ENCODE measurements around the gene C5orf47. TPM values are rescaled to one million over a fixed set of nuclear protein-coding genes. Genes with fewer than 3 reads are reported as not detected.

Gene C5orf47
- total RNA-seq, 1 donor from 2014 or later: not detected

GRCh38 chr5:174022384-174023095, 33.6 kb downstream of the C5orf47 start:
- Histone ChIP-seq H3K27me3 (ENCODE audit: control insufficient read depth in 3 of 3, insufficient read depth in 3 of 3, low read length in 3 of 3) (peaks cover 0 to 7% (median 0%) of the 10 kb centered on the region in 3 donors), H3K9me3 (ENCODE audit: control insufficient read depth in 3 of 3, low read length in 3 of 3) (no peaks in the 10 kb centered on the region), H3K9ac (ENCODE audit: low read depth in 1 of 3, low read length in 3 of 3) (no peak overlapping the region), H3K4me3 (ENCODE audit: low read length in 3 of 3) (no peak overlapping the region), H3K36me3 (ENCODE audit: control insufficient read depth in 3 of 3, insufficient read depth in 3 of 3, low read length in 3 of 3) (no peaks in the 10 kb centered on the region), H3K27ac (ENCODE audit: low read depth, low read length) (no peak overlapping the region), H3K4me1 (ENCODE audit: control insufficient read depth in 3 of 3, insufficient read depth in 3 of 3, low read length in 3 of 3) (no peaks in the 10 kb centered on the region)

GRCh38 chr5:174030286-174030685, 41.3 kb downstream of the C5orf47 start:
- Histone ChIP-seq H3K4me1 (ENCODE audit: control insufficient read depth in 3 of 3, insufficient read depth in 3 of 3, low read length in 3 of 3) (no peaks in the 10 kb centered on the region), H3K27ac (ENCODE audit: low read depth, low read length) (no peak overlapping the region), H3K36me3 (ENCODE audit: control insufficient read depth in 3 of 3, insufficient read depth in 3 of 3, low read length in 3 of 3) (no peaks in the 10 kb centered on the region), H3K4me3 (ENCODE audit: low read length in 3 of 3) (no peak overlapping the region), H3K9me3 (ENCODE audit: control insufficient read depth in 3 of 3, low read length in 3 of 3) (peaks cover 0 to 2% (median 0%) of the 10 kb centered on the region in 3 donors), H3K27me3 (ENCODE audit: control insufficient read depth in 3 of 3, insufficient read depth in 3 of 3, low read length in 3 of 3) (no peaks in the 10 kb centered on the region), H3K9ac (ENCODE audit: low read depth in 1 of 3, low read length in 3 of 3) (no peak overlapping the region)

GRCh38 chr5:174044466-174045254, 55.7 kb downstream of the C5orf47 start:
- Histone ChIP-seq H3K36me3 (ENCODE audit: control insufficient read depth in 3 of 3, insufficient read depth in 3 of 3, low read length in 3 of 3) (no peaks in the 10 kb centered on the region), H3K4me3 (ENCODE audit: low read length in 3 of 3) (no peak overlapping the region), H3K27me3 (ENCODE audit: control insufficient read depth in 3 of 3, insufficient read depth in 3 of 3, low read length in 3 of 3) (no peaks in the 10 kb centered on the region), H3K4me1 (ENCODE audit: control insufficient read depth in 3 of 3, insufficient read depth in 3 of 3, low read length in 3 of 3) (no peaks in the 10 kb centered on the region), H3K27ac (ENCODE audit: low read depth, low read length) (no peak overlapping the region), H3K9ac (ENCODE audit: low read depth in 1 of 3, low read length in 3 of 3) (no peak overlapping the region), H3K9me3 (ENCODE audit: control insufficient read depth in 3 of 3, low read length in 3 of 3) (no peaks in the 10 kb centered on the region)

GRCh38 chr5:174045470-174046025, 56.6 kb downstream of the C5orf47 start, which contains the start of gene NSG2:
Gene NSG2, plus strand, starts transcription at chr5:174045706. Its CDS starts 1,050 bp downstream, at chr5:174046756.
- Histone ChIP-seq H3K4me3 (ENCODE audit: low read length in 3 of 3) (no peak within 1 kb of the TSS), H3K27ac (ENCODE audit: low read depth, low read length) (no peak within 1 kb of the TSS), H3K4me1 (ENCODE audit: control insufficient read depth in 3 of 3, insufficient read depth in 3 of 3, low read length in 3 of 3) (no peaks in the 10 kb centered on the region), H3K9ac (ENCODE audit: low read depth in 1 of 3, low read length in 3 of 3) (no peak within 1 kb of the TSS), H3K27me3 (ENCODE audit: control insufficient read depth in 3 of 3, insufficient read depth in 3 of 3, low read length in 3 of 3) (peaks cover 0 to under 1% (median 0%) of the 10 kb centered on the region in 3 donors), H3K36me3 (ENCODE audit: control insufficient read depth in 3 of 3, insufficient read depth in 3 of 3, low read length in 3 of 3) (no peaks in the 10 kb centered on the region), H3K9me3 (ENCODE audit: control insufficient read depth in 3 of 3, low read length in 3 of 3) (no peaks in the 10 kb centered on the region)

GRCh38 chr5:174046558-174046957, 57.6 kb downstream of the C5orf47 start:
- H3K9me3 ChIP-seq (ENCODE audit: control insufficient read depth in 3 of 3, low read length in 3 of 3): no peaks in the 10 kb centered on the region
- no peaks in the 10 kb centered on the region for H3K4me1 ChIP-seq (ENCODE audit: control insufficient read depth in 3 of 3, insufficient read depth in 3 of 3, low read length in 3 of 3)
- H3K9ac ChIP-seq (ENCODE audit: low read depth in 1 of 3, low read length in 3 of 3): no peak overlapping the region
- H3K27me3 ChIP-seq (ENCODE audit: control insufficient read depth in 3 of 3, insufficient read depth in 3 of 3, low read length in 3 of 3): peaks cover 0 to 3% (median 3%) of the 10 kb centered on the region in 3 donors
- no peak overlapping the region for H3K27ac ChIP-seq (ENCODE audit: low read depth, low read length)
- H3K36me3 ChIP-seq (ENCODE audit: control insufficient read depth in 3 of 3, insufficient read depth in 3 of 3, low read length in 3 of 3): no peaks in the 10 kb centered on the region
- no peak overlapping the region for H3K4me3 ChIP-seq (ENCODE audit: low read length in 3 of 3)

GRCh38 chr5:174047472-174048099, 58.6 kb downstream of the C5orf47 start:
- Histone ChIP-seq H3K9ac (ENCODE audit: low read depth in 1 of 3, low read length in 3 of 3) (no peak overlapping the region), H3K36me3 (ENCODE audit: control insufficient read depth in 3 of 3, insufficient read depth in 3 of 3, low read length in 3 of 3) (no peaks in the 10 kb centered on the region), H3K9me3 (ENCODE audit: control insufficient read depth in 3 of 3, low read length in 3 of 3) (no peaks in the 10 kb centered on the region), H3K27me3 (ENCODE audit: control insufficient read depth in 3 of 3, insufficient read depth in 3 of 3, low read length in 3 of 3) (peaks cover 0 to 7% (median 3%) of the 10 kb centered on the region in 3 donors), H3K4me3 (ENCODE audit: low read length in 3 of 3) (no peak overlapping the region), H3K27ac (ENCODE audit: low read depth, low read length) (no peak overlapping the region), H3K4me1 (ENCODE audit: control insufficient read depth in 3 of 3, insufficient read depth in 3 of 3, low read length in 3 of 3) (no peaks in the 10 kb centered on the region)

- H3K4me1 ChIP-seq (ENCODE audit: control insufficient read depth in 3 of 3, insufficient read depth in 3 of 3, low read length in 3 of 3): peaks cover 0 to 2% (median 0%) of the 10 kb centered on the region in 3 donors
- no peaks in the 10 kb centered on the region for H3K36me3 ChIP-seq (ENCODE audit: control insufficient read depth in 3 of 3, insufficient read depth in 3 of 3, low read length in 3 of 3)
- no peak overlapping the region for H3K9ac ChIP-seq (ENCODE audit: low read depth in 1 of 3, low read length in 3 of 3)
- no peaks in the 10 kb centered on the region for H3K9me3 ChIP-seq (ENCODE audit: control insufficient read depth in 3 of 3, low read length in 3 of 3)
- peaks cover 0 to 7% (median 3%) of the 10 kb centered on the region in 3 donors for H3K27me3 ChIP-seq (ENCODE audit: control insufficient read depth in 3 of 3, insufficient read depth in 3 of 3, low read length in 3 of 3)
- H3K4me3 ChIP-seq (ENCODE audit: low read length in 3 of 3): no peak overlapping the region
- no peak overlapping the region for H3K27ac ChIP-seq (ENCODE audit: low read depth, low read length)
These were observed 63.7 kb downstream of the C5orf47 start for GRCh38 chr5:174052636-174053035.

GRCh38 chr5:174053905-174054304, 64.9 kb downstream of the C5orf47 start:
- H3K4me3 ChIP-seq (ENCODE audit: low read length in 3 of 3): no peak overlapping the region
- peaks cover 0 to 2% (median 0%) of the 10 kb centered on the region in 3 donors for H3K4me1 ChIP-seq (ENCODE audit: control insufficient read depth in 3 of 3, insufficient read depth in 3 of 3, low read length in 3 of 3)

More at GRCh38 chr5:174053905-174054304, 64.9 kb downstream of the C5orf47 start:
- no peaks in the 10 kb centered on the region for H3K36me3 ChIP-seq (ENCODE audit: control insufficient read depth in 3 of 3, insufficient read depth in 3 of 3, low read length in 3 of 3)
- no peak overlapping the region for H3K27ac ChIP-seq (ENCODE audit: low read depth, low read length)
- no peak overlapping the region for H3K9ac ChIP-seq (ENCODE audit: low read depth in 1 of 3, low read length in 3 of 3)
- H3K27me3 ChIP-seq (ENCODE audit: control insufficient read depth in 3 of 3, insufficient read depth in 3 of 3, low read length in 3 of 3): peaks cover 0 to 7% (median 3%) of the 10 kb centered on the region in 3 donors
- H3K9me3 ChIP-seq (ENCODE audit: control insufficient read depth in 3 of 3, low read length in 3 of 3): no peaks in the 10 kb centered on the region
